LNCAP (cell line): Measurements from ENCODE around the gene MORC4.

Experiments
- TF ChIP-seq, protein P1 (sequence below): fragments of 450-650 bp; IDR thresholded peaks from 2 replicates; pipeline ENCODE4 v1.5.1; 2017; ENCODE audit warnings: mild to moderate bottlenecking

MORC4 gene

DNA sequence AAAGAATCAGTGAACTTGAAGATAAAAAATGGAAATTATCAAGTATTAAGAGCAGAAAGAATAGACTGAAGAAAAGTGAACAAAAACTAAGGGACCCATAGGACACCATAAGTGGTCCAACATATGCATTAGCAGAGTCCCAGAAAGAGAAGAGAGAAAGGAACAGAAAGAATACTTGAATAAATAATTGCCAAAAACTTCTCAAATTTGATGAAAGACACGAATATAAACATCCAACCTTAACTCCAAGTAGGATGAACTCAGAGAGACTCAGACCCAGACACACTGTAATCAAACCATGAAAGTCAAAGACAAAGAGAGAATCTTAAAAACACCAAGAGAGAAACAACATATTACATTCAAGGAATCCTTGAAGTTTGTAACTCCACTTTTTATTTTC is 35.7 kb downstream of the MORC4 start:
- TF ChIP-seq, protein P1, sequence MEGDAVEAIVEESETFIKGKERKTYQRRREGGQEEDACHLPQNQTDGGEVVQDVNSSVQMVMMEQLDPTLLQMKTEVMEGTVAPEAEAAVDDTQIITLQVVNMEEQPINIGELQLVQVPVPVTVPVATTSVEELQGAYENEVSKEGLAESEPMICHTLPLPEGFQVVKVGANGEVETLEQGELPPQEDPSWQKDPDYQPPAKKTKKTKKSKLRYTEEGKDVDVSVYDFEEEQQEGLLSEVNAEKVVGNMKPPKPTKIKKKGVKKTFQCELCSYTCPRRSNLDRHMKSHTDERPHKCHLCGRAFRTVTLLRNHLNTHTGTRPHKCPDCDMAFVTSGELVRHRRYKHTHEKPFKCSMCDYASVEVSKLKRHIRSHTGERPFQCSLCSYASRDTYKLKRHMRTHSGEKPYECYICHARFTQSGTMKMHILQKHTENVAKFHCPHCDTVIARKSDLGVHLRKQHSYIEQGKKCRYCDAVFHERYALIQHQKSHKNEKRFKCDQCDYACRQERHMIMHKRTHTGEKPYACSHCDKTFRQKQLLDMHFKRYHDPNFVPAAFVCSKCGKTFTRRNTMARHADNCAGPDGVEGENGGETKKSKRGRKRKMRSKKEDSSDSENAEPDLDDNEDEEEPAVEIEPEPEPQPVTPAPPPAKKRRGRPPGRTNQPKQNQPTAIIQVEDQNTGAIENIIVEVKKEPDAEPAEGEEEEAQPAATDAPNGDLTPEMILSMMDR, result no peak

DNA sequence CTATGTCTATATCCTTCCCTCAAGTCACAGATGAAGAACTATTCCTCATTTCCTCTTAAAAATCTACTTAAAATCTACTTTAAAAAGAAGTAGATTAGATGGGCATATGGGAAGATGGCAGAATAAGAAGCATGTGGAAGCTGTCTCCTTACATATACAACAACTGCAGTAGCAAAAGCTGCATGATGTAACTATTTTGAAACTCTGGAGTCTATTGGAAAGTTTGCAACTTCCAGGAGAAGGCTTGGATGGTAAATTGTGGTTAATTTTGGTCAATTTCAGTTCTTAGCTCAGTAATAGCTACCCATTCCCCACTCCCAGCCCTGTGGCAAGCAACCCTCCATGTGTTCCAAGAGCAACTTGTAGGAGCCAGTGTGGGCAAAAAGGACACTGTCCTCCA is 36.9 kb downstream of the MORC4 start:
- TF ChIP-seq, protein P1, result no peak

DNA sequence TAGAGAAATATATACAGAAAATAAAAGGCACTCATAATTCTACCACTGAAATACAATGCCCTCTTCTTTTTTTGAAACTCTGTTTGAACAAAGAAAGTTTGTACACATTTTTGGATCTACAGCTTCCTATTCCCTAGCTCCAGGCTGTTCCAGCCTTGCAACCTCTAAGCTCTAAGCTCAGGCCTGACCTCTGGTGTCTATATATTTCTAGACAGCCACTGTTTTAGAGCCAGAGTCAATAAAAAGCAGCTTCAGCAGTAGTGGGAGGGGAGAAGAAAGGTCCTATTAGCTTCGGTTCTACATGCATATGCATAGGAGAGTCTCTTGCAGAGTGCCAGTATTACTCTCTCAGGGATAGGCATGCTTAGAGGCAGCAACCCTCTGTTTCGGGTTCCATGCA is 40.1 kb downstream of the MORC4 start:
- TF ChIP-seq, protein P1, result peak; percentile 40; the same call in 1 of the 2 replicates

DNA sequence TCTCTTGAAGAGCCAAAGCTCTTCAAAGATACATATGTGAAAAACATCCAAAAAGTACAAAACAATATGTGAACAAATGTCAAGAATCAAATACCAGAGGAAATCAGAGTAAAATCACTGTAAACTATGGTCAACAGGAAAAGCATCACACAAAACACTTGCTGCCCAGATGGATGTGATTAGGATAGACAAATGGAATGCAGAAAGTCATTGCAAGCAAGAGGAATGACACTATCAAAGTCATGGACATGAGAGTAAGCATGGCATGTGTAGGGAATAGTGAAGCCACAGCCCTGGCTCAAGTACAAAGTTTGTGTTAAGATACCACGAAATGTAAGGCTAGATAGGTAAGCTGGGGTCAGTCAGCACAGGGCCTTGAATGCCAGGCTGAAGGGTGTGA is 42.2 kb downstream of the MORC4 start:
- TF ChIP-seq, protein P1, result no peak

DNA sequence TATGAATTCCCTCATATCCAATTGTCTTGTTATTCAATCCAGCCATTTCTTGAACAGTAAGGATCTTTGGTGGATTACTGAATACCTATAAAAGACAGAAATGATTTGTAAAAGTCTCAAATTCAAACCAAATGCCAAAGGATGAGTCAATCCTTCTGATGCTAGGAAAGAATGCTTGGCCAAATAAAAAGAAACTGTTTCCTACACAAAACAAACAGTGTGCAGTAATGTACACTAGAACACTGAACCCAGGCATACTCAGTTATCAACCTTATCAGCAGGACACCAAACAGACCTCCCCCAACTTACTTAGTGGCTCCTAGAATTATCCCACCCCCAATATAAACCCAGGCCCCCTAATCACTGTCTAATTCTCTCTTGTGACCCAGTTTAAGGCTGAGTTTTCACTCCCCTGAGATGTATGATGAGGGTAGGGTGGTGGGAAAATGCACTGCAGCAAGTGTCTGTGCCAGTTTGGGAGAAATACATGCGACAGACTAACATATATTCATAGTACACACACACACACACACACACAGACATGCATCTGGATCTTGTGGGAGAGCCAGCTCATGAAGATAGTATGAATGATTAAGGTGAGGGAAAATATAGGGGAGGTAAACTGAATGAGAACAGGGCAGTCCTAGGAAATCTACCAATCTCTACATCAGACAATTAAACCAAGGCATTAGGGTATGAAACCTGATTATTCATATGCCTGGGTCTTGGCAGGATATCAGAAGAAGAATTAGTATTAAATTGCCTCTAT is 44.8 kb downstream of the MORC4 start:
- TF ChIP-seq, protein P1, result no peak

DNA sequence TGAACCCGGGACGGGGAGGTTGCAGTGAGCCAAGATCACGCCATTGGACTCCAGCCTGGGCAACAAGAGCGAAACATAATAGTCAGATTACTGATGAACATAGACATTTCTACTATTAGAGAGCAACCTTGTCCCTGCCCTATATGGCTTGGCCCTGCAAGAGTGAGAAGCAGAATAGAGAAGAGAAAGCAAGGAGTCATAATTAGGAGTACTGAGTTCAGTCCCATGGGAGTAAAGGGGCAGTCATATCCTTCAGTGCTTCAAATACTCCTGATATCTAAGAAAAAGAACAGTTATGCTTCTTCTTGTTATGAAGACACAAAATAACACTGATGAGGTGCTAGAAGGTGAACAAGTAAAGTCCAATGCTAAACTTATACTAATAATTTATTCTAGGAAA is 46.0 kb downstream of the MORC4 start:
- TF ChIP-seq, protein P1, result no peak

DNA sequence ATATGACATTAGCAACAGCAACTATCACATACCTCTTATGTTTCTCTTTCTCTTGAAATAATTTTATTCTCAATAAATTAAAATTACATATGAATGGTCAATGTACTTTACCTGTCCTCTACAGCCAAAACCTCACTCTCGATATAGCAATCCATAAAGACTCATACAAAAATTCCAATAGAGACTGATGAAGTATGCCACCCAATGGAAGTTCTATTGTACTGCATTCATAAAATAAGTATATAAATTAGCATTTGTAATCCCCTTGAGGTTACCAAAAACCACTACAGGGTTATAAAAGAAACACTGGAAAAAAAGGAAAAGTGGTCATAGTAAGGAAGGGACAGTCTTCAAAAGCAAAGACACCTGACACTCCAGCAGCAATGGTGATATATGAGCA is 47.0 kb downstream of the MORC4 start:
- TF ChIP-seq, protein P1, result peak; percentile 44; the same call in 1 of the 2 replicates

DNA sequence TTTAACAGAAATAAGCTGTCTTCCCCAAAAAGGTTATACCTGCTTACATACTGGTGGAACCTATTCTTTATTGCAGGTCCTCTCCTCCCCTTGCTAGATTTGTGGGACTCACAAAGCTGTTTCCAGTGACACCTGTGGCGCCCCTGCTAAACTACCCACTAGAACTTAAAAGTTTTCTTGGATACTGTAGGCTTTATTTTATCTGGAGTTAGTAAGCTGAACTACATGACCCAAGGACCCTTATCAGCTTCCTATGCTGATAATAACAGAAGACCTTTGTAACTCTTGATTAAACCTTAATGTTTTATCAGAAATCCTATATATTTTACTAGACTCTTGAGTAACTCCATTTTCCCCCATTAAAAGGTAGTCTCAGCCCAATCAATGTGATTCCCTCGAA is 47.5 kb downstream of the MORC4 start:
- TF ChIP-seq, protein P1, result no peak
